ENCODE results near the gene STK32B.

Gene STK32B

DNA sequence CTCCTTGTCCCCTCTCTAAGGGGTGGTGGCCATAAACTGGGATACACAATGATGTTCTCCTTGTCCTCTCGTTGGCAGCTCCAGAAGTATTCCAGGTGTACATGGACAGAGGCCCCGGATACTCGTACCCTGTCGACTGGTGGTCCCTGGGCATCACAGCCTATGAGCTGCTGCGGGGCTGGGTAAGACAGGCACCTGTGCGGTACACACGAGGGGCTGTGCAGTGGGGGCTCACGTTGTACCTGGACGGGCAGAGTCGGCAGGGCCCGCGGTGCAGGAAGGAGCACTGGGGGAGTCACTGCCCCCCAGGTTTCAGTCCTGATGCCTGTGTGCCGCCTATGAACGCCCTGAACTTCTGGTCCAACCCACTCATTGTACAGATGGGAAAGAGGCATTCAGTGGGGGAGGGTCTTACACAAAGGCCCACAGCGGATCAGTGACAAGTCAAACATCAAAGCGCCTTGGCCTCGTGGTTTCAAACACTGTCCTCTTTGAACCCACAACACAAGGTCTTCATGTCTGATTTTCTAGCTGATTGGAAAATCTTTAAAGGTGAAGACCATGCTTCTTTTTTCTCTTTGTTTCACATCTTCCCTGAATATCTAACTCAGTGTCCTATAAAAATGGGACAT, 395.4 kb downstream of the STK32B start:
- CTCF ChIA-PET, result no interaction called here
- no peak for DNase-seq (ENCODE audit: extremely low spot score)
- POLR2A ChIA-PET, result no interaction called here
- TF ChIP-seq, protein P1, sequence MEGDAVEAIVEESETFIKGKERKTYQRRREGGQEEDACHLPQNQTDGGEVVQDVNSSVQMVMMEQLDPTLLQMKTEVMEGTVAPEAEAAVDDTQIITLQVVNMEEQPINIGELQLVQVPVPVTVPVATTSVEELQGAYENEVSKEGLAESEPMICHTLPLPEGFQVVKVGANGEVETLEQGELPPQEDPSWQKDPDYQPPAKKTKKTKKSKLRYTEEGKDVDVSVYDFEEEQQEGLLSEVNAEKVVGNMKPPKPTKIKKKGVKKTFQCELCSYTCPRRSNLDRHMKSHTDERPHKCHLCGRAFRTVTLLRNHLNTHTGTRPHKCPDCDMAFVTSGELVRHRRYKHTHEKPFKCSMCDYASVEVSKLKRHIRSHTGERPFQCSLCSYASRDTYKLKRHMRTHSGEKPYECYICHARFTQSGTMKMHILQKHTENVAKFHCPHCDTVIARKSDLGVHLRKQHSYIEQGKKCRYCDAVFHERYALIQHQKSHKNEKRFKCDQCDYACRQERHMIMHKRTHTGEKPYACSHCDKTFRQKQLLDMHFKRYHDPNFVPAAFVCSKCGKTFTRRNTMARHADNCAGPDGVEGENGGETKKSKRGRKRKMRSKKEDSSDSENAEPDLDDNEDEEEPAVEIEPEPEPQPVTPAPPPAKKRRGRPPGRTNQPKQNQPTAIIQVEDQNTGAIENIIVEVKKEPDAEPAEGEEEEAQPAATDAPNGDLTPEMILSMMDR (IDR thresholded peaks at IDR 0.05; ENCODE audit: control extremely low read depth, extremely low read depth, low read depth, missing control alignments), result no peak

DNA sequence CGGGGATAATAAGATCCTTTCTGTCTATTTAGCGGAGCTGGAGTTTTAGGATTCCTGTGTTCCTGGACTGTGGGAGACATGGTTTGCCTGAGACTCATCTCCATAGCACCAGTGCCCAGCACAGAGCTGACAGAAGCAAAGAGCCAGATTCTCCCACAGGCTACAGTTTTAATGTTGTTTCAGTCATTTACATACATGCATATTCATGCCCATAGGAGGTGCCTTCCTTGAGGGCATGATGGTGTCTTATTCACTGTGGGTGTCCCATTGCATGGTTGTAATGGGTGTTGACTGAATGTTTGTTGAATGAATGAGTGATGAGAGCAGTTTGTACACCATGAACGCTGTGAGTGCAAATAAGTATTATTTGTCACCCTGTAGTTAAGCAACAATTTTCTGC, 396.5 kb downstream of the STK32B start:
- DNase-seq (ENCODE audit: extremely low spot score), result no peak
- CTCF ChIA-PET, result no interaction called here
- TF ChIP-seq, protein P1 (IDR thresholded peaks at IDR 0.05; ENCODE audit: control extremely low read depth, extremely low read depth, low read depth, missing control alignments), result no peak
- POLR2A ChIA-PET, result no interaction called here

GRCh38 chr4:5448221-5448620, 396.9 kb downstream of the STK32B start:
- ChIA-PET POLR2A (no interaction called here), CTCF (no interaction called here)
- TF ChIP-seq, protein P1 (IDR thresholded peaks at IDR 0.05; ENCODE audit: control extremely low read depth, extremely low read depth, low read depth, missing control alignments), result no peak
- DNase-seq (ENCODE audit: extremely low spot score), result no peak

DNA sequence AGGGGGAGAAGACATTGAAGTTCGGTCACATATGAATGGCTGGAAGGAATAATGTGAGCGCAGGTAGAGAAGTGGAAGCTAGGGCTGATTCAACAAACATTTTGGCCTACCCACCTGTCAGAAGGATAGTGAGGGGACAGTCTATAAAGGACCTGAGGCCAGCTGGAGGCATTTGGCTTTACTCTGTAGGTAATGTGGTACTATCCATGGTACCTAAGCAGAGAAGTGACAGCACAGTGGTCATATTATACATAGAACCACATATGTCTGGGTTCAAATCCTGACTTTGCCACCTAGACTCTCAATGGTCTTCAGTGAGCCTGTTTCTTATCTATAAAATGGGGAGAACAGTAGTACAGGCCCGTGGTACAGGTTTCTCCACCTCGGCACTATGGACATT, 400.0 kb downstream of the STK32B start:
- TF ChIP-seq, protein P1 (IDR thresholded peaks at IDR 0.05; ENCODE audit: control extremely low read depth, extremely low read depth, low read depth, missing control alignments), result no peak
- ChIA-PET POLR2A (no interaction called here), CTCF (no interaction called here)
- DNase-seq (ENCODE audit: extremely low spot score), result no peak

DNA sequence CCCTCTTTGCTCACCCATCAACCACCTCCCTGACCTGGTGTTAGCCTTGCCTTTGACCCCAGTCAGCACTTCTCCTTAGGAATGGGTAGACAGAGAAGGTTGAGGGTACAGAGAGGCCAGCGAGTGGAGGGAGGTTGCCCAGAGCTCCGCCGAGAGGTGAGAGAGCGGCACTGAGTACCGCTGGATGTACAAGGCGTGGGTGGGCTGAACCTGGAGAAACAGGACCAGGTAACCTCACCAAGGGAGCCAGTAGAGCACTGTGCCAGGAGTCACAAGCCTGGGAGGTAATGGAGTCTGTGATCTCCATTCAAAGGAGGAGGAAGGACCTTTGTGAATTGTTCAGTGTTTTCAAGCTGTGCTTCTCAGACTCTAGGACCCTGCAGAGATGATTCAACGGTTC, 400.9 kb downstream of the STK32B start:
- no peak for DNase-seq (ENCODE audit: extremely low spot score)
- TF ChIP-seq, protein P1 (IDR thresholded peaks at IDR 0.05; ENCODE audit: control extremely low read depth, extremely low read depth, low read depth, missing control alignments), result no peak
- ChIA-PET POLR2A (no interaction called here), CTCF (no interaction called here)

DNA sequence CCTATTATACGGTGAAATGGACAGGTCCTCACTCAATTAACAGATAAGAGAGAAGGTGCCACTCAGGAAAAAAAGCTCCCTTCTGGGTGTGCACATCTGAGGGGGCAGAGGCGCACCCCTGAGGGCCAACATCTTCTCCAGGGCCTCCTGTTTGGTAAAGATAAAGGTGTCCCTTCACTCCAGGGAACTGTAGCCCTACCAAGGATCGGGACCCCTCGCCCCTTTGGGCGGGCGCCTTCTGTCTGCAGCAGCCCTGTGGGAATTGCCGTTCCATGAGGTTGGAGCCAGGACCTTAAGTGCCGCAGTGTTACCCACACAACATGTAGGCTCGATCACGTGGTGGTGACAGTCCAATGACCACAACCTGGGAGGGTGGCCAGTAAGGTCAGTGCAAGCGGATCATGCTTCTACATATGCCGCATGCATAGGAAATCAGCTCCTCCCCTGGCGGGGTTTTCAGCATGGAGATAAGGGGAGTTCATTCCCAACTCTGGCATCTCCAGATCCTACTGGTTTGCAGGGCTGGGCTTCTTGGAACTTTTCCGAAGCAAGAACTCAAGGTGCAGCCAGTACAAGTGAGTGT, 403.8 kb downstream of the STK32B start:
- no peak for DNase-seq (ENCODE audit: extremely low spot score)
- ChIA-PET CTCF (no interaction called here), POLR2A (no interaction called here)
- TF ChIP-seq, protein P1 (IDR thresholded peaks at IDR 0.05; ENCODE audit: control extremely low read depth, extremely low read depth, low read depth, missing control alignments), result no peak

Data from GM10248 (cell line).